ENCODE data around the gene VPS11. TPM values are rescaled to one million over a fixed set of nuclear protein-coding genes. Genes with fewer than 3 reads are reported as not detected.
A peak's percentile ranks its signal among the peaks of the same experiment; 100 is the strongest.

Gene VPS11
- total RNA-seq, 1 donor from 2014 or later: 33.4 TPM

GRCh38 chr11:119121008-119121810 lies 53.6 kb downstream of the VPS11 start, which contains the start of gene HINFP:
Gene HINFP (plus strand): TSS chr11:119121580. CDS start chr11:119126945, 5,365 bp downstream.
- peak; percentile 99 for DNase-seq (ENCODE audit: low spot score)

GRCh38 chr11:119121811-119122124 lies 54.1 kb downstream of the VPS11 start:
- no peak for DNase-seq (ENCODE audit: low spot score)

DNA sequence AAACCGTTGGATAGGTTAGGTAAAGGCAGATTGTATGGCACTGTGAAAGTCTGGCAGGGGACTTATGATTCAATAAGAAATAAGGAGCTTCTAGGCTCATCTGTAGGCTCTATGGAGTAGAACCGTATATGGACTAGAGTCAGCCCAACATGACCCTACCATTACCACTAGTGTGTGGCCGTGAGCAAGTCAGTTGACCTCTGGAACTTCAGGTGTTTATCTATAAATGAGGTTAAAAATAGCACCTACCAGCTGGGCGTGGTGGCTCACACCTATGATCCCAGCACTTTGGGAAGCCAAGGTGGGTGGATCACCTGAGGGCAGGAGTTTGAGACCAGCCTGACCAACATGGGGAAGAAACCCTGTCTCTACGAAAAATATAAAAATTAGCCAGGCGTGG lies 58.2 kb downstream of the VPS11 start:
- no peak for DNase-seq (ENCODE audit: low spot score)

- no peak for DNase-seq (ENCODE audit: low spot score)
These were observed 59.2 kb downstream of the VPS11 start for GRCh38 chr11:119126675-119127268.

GRCh38 chr11:119130662-119131061 lies 63.0 kb downstream of the VPS11 start:
- DNase-seq (ENCODE audit: low spot score): no peak

Other genes with a start within 250 kb of the VPS11 start
- 0.06 TPM for gene CXCR5, start 183.9 kb upstream of the VPS11 start, total RNA-seq
- 107 TPM for gene BCL9L, start 141.9 kb upstream of the VPS11 start, total RNA-seq
- not detected for gene UPK2, start 111.5 kb upstream of the VPS11 start, total RNA-seq
- gene FOXR1, start 96.1 kb upstream of the VPS11 start, total RNA-seq: not detected
- gene CENATAC, start 69.7 kb upstream of the VPS11 start, total RNA-seq: 23.2 TPM
- 662 TPM for gene RPS25, start 49.5 kb upstream of the VPS11 start, total RNA-seq
- 82.6 TPM for gene TRAPPC4, start 49.1 kb upstream of the VPS11 start, total RNA-seq
- 64.3 TPM for gene SLC37A4, start 36.9 kb upstream of the VPS11 start, total RNA-seq
- 201 TPM for gene HYOU1, start 10.6 kb upstream of the VPS11 start, total RNA-seq
- 12.3 TPM for gene HMBS, start 17.1 kb downstream of the VPS11 start, total RNA-seq
- 65.9 TPM for gene DPAGT1, start 34.0 kb downstream of the VPS11 start, total RNA-seq
- gene C2CD2L, start 39.5 kb downstream of the VPS11 start, total RNA-seq: 21.9 TPM
- 35.9 TPM for gene HINFP, start 53.8 kb downstream of the VPS11 start, total RNA-seq
- 0.17 TPM for gene ABCG4, start 81.2 kb downstream of the VPS11 start, total RNA-seq
- gene NLRX1, start 100.9 kb downstream of the VPS11 start, total RNA-seq: 24.6 TPM
- gene NHERF4, start 117.7 kb downstream of the VPS11 start, total RNA-seq: 107 TPM
- gene CBL, start 138.5 kb downstream of the VPS11 start, total RNA-seq: 15.6 TPM
- gene MCAM, start 249.3 kb downstream of the VPS11 start, total RNA-seq: 130 TPM